ENCODE measurements around the gene DTX4.

DTX4 gene

DNA sequence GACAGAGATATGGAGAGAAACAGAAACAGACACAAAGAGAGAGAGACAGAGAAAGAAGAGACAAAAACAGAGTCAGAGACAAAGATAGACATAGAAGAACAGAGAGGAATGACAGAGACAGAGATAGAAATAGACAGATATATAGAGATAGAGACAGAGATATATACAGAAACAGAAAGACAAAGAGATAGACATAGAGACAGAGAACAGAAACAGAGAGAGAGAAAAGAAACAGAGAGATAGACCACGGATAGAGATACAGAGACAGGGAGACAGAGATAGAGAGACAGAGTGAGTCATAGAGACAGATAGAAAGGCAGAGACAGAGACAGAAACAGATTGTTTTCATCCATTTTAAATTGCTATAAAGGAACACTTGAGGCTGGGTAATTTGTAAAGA is 53.1 kb downstream of the DTX4 start:
- DNase-seq (ENCODE audit: low read depth) = no peak
- no peak overlapping the region for H3K4me3 ChIP-seq (ENCODE audit: low read depth, low read length)
- TF ChIP-seq, protein P1, sequence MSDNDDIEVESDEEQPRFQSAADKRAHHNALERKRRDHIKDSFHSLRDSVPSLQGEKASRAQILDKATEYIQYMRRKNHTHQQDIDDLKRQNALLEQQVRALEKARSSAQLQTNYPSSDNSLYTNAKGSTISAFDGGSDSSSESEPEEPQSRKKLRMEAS (IDR thresholded peaks at IDR 0.05; ENCODE audit: low read depth, low read length) = no peak
- TF ChIP-seq MYC (IDR thresholded peaks at IDR 0.05; ENCODE audit: low read depth, low read length) = no peak
- TF ChIP-seq, protein P2, sequence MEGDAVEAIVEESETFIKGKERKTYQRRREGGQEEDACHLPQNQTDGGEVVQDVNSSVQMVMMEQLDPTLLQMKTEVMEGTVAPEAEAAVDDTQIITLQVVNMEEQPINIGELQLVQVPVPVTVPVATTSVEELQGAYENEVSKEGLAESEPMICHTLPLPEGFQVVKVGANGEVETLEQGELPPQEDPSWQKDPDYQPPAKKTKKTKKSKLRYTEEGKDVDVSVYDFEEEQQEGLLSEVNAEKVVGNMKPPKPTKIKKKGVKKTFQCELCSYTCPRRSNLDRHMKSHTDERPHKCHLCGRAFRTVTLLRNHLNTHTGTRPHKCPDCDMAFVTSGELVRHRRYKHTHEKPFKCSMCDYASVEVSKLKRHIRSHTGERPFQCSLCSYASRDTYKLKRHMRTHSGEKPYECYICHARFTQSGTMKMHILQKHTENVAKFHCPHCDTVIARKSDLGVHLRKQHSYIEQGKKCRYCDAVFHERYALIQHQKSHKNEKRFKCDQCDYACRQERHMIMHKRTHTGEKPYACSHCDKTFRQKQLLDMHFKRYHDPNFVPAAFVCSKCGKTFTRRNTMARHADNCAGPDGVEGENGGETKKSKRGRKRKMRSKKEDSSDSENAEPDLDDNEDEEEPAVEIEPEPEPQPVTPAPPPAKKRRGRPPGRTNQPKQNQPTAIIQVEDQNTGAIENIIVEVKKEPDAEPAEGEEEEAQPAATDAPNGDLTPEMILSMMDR (IDR thresholded peaks at IDR 0.05; ENCODE audit: low read depth, low read length) = no peak
- no peak for TF ChIP-seq POLR2A (IDR thresholded peaks at IDR 0.05; ENCODE audit: extremely low read depth, insufficient read length)

DNA sequence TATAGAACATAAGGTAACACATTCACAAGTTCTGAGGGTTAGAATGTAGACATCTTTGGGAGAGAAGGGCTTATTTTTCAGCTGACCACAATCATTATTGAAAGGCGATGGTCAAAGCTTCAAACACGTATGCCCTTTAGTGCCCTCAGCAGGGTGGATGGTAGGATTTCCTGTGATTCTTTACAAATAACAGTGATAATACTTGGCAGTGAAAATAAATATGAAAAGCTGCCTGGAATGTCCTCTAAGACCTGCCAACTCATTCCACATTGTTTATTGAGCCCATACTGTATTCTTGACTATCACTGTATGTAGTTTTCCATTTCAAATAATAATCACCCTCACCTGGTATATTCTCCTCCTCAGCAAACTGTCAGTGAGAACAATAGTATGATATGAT is 54.5 kb downstream of the DTX4 start:
- no peak for DNase-seq (ENCODE audit: low read depth)
- TF ChIP-seq, protein P1 (IDR thresholded peaks at IDR 0.05; ENCODE audit: low read depth, low read length) = no peak
- no peak for TF ChIP-seq MYC (IDR thresholded peaks at IDR 0.05; ENCODE audit: low read depth, low read length)
- TF ChIP-seq POLR2A (IDR thresholded peaks at IDR 0.05; ENCODE audit: extremely low read depth, insufficient read length) = no peak
- TF ChIP-seq, protein P2 (IDR thresholded peaks at IDR 0.05; ENCODE audit: low read depth, low read length) = no peak
- no peak overlapping the region for H3K4me3 ChIP-seq (ENCODE audit: low read depth, low read length)

DNA sequence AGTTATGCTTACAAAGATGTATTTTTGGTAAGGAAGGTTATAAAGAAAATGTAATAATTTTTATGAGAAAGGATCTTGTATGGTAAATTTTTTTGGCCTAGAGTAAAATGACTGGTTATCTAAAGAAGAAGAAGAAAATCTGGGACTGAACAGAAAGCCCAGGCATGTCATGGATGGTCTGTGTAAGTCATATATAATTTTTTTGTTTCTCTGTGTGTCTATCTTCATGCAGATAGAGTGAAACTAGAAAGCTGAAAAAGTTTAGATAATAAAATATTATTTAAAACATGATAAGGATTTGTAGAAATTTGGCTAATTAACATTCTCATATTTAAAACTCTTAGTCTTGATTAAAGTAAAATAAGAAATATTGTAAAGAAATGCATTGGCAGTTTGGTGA is 68.4 kb downstream of the DTX4 start:
- TF ChIP-seq, protein P1 (IDR thresholded peaks at IDR 0.05; ENCODE audit: low read depth, low read length) = no peak
- TF ChIP-seq POLR2A (IDR thresholded peaks at IDR 0.05; ENCODE audit: extremely low read depth, insufficient read length) (no peak), MYC (IDR thresholded peaks at IDR 0.05; ENCODE audit: low read depth, low read length) (no peak)
- TF ChIP-seq, protein P2 (IDR thresholded peaks at IDR 0.05; ENCODE audit: low read depth, low read length) = no peak
- no peak for DNase-seq (ENCODE audit: low read depth)

DNA sequence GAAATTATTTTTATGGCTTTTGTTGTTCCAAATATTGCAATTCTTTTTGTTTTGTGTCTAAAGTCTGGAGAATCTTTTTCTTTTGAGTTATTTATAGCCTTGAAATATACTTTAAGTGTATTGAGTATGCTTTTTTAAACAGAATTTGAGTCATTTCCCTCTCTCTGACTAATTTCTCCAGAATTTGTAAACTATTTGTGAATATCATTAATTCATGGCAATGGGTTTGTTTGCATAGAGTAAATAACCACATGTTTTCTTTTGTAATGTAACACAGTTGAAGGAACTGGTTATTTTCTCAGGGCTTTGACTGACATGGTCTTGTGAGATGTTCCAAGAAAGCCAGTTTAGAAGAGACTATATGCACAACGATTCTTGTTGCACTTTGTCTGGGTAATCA is 71.7 kb downstream of the DTX4 start:
- no peak for DNase-seq (ENCODE audit: low read depth)
- TF ChIP-seq MYC (IDR thresholded peaks at IDR 0.05; ENCODE audit: low read depth, low read length) = no peak
- TF ChIP-seq, protein P1 (IDR thresholded peaks at IDR 0.05; ENCODE audit: low read depth, low read length) = no peak
- TF ChIP-seq, protein P2 (IDR thresholded peaks at IDR 0.05; ENCODE audit: low read depth, low read length) = no peak
- no peak for TF ChIP-seq POLR2A (IDR thresholded peaks at IDR 0.05; ENCODE audit: extremely low read depth, insufficient read length)
- no peak overlapping the region for H3K4me3 ChIP-seq (ENCODE audit: low read depth, low read length)

More for the DNA sequence above, 68.4 kb downstream of the DTX4 start:
- no peak overlapping the region for H3K4me3 ChIP-seq (ENCODE audit: low read depth, low read length)

DNA sequence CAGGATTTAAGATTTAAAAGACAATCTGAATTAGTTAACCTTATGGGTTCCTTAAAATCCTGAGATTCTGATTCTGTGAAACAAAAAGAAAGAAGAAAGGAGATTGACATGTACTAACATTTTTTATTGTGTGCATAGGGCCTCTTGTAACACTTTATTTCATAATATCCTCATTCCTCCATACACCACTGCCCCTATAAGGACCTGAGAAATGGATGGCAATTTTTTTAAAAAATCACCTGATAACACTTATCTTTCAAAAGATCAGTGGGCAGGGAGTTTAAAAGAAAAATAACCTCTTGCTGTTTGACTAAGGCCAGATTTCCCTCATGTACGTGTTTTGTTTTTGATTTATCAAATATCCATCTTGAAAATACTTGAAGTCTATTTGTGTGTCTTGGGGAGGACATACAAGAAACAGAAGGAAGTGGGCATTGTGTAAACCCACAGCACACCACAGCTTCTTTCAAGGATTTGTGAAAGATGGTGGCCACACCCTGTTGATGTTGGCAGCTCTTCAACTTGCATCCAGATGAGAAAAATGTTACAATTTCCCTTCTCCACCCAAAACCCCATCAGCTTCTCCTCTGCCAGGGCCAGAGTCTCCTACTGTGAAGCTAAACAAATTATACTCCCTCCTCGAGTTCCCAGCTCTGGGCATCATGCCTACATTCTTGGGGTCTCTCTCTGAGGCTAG is 75.7 kb downstream of the DTX4 start:
- DNase-seq (ENCODE audit: low read depth) = no peak

More for the DNA sequence above, 75.7 kb downstream of the DTX4 start:
- TF ChIP-seq MYC (IDR thresholded peaks at IDR 0.05; ENCODE audit: low read depth, low read length) (no peak), POLR2A (IDR thresholded peaks at IDR 0.05; ENCODE audit: extremely low read depth, insufficient read length) (no peak)
- TF ChIP-seq, protein P2 (IDR thresholded peaks at IDR 0.05; ENCODE audit: low read depth, low read length) = no peak
- TF ChIP-seq, protein P1 (IDR thresholded peaks at IDR 0.05; ENCODE audit: low read depth, low read length) = no peak
- H3K4me3 ChIP-seq (ENCODE audit: low read depth, low read length) = no peak overlapping the region

Data from NB4 (cell line).